Activated CD4-positive, alpha-beta T cell treated with anti-CD3 and anti-CD28 coated beads for 48 hours (primary cell): ENCODE results near the gene HDAC4.

Experiments
- DNase-seq: peaks from one replicate; pipeline ENCODE4 v3.0.0-alpha.2; 2020

The HDAC4 gene

DNA sequence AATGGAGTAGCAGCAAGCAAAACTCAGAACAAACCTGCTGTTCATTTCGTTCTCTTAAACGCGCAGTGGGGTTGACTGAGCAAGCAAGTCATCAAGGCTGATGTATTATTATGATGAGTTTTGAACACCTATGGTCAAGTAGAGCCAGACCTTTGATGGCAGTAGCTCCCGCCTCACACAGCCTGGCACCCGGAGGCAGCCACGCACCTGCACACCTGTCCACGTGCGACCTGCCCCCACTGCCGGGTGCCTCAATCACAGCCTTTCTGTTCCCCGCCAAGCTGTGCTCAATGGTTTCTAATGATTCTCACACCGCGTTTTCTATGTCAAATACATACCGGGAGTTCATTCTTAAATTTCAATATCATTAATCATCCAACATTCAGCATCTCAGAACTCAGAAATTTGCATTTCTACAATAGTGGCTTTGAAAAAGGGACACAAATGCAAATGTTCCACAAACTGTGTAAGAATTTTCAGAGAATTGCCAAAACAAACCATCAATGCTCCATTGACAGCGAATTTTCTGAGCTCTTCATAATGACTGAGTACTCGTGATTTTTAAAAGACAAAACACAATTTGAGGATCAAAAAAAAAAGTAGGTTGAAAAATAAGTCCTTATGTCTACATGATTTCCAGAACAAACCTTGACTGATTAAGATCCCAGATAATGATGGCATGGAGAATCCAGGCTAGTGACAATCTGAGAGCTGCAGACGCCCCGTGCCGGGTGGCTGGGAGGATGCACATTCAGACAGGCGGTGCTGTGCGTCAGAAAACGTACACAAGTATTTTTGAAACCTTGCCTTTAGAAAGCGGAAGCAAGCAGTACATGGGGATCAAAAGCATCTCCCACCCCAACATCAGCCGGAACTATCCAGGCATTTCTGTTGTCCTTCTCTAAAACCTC, 56.6 kb downstream of the HDAC4 start:
- no peak for DNase-seq

DNA sequence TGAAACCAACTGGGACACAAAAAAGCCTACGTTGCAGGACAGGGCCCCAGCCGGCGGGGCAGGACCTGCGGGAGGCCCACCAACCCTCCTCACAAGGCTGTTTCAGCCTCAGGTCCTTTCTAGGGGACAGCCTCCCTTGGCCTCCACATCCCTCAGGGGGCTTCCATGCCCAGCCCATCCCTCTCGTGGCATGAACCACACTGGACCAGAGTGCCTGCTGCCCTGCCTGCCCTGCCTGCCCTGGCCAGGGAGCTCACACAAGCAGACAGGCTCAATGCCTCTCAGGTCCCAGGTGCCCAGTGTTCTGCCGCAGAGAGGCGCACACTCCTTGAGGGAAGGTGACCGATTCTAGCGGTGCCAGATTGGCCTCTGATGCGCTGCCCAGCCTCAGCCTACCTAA, 57.4 kb downstream of the HDAC4 start:
- no peak for DNase-seq

DNA sequence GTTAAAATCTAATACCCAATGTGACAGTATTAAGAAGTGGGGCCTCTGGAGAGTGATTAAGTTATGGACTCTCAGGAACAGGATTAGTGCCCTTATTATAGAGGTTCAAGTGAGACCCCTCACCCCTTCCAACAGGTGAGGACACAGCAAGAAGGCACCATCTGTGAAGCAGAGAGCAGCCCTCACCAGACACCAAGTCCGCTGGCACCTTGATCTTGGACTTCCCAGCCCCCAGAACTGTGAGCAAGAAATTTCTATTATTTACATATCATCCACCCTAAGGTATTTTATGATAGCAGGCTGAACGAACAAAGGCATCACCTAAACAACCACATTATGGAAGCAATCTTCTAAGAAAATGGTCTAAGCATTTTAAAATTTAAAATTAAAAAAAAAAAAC, 59.0 kb downstream of the HDAC4 start:
- no peak for DNase-seq

DNA sequence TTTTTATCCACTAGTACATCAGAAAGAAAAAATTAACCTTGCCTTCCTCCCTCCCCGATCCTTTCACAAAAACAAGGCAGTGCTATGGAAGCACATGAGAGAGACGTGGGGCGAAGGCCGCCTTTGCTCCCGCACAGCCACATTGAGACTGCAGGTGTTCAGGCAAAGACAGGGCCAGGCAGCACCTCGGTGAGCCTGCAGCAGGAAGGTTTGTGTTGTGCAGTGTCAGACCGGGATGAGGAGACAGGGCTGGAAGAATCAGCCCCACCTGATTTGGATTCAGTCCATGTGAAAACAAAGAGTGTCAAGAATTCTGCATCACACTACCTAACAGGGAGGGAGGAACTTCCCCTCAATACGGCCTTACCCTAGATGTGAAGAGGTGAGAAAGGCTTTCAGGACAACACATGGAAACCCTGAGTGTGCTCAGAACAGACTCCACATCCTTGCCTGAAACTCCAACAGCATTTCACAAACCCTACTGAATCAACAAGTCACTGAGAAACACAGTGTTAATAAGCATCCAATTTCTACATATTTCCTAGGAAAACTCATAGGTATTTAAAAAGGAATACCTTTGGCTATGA, 59.6 kb downstream of the HDAC4 start:
- DNase-seq: no peak

DNA sequence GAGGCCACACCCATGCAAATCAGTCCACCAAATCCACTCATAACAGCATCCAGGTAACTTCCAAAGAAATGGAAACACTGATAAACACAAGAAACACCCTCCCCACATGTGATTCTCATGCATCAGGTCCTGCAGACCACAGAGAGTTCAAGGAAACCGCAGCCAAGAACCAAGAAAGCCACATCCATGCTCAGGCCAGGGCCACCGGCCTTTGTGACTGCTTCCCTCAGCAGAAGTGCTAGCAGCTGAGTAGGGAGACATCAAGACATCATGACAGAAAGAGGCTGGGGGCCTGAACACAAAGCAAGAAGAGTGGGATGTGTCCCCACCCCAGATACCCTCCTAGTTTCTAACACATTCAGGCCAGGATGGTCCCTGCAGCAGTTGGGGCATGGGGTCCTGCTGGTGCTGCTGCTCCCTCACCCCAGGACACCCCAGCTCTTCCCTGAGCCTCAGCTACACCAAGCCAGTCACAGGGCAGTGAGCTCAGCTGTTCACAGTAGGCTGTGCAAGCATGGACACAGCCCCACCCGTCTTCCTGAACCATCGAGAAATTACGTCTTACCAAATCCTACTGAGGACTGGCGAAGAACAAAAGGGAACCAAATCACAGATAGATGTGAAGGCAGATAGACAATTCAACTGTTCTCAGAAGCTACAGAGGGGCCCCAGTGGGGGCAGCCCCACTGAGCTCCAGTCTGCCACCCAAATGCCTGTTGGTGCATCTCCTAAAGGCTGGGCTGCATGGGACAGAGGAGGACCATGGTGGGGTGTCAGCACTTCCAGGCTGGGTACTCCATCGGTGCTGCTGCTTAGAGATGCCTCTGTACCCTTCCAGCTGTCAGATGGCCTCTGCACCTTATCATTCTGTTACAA, 60.9 kb downstream of the HDAC4 start:
- peak; percentile 64 for DNase-seq

DNA sequence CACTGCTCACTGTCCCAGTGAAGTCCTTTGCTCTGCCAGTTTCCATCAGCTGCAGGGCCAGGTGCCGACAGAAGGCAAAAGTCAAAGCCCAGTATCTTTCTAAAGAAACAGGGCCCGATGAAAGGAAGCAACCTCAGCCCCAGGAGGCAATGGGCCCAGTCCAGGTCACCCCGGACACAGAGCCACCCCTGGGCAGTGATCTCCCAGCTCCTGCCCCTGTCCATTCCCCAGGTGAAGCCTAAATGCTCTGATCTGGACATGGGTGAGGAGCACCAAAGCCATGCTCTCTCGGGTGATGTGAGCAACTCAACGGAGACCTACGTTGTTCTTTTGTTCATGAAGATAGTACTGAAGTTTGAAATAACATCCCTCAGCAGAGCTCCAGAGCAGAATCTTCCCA, 61.6 kb downstream of the HDAC4 start:
- DNase-seq: no peak

DNA sequence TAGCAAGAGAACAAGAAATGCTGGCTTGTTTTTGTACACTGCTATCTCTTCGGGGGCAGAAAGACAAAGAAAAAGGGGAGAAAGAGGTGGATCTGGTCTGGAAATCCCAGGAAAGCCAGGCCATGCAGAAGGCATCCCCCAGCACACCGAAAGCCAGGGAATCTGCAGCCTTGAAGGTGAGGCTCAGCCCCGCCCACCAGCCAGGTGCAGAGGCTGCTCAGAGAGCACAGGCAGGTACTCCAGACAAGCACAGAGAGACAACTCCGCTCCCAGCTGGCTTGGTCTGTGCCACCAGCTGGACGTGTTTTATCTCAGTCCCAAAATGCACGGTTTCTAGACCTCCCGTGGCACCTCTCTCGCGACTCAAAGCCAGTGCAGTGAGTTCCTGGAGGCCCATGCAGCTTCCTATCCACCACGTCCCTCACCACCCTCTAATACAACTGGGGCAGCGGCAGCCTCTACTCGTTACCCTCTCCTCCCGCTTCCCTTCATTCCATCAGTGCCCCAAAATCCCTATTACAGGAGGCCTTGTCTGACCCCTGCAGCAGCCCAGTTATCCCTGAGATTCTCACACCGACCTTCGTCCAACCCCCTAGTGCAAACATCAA, 62.8 kb downstream of the HDAC4 start:
- DNase-seq: no peak

DNA sequence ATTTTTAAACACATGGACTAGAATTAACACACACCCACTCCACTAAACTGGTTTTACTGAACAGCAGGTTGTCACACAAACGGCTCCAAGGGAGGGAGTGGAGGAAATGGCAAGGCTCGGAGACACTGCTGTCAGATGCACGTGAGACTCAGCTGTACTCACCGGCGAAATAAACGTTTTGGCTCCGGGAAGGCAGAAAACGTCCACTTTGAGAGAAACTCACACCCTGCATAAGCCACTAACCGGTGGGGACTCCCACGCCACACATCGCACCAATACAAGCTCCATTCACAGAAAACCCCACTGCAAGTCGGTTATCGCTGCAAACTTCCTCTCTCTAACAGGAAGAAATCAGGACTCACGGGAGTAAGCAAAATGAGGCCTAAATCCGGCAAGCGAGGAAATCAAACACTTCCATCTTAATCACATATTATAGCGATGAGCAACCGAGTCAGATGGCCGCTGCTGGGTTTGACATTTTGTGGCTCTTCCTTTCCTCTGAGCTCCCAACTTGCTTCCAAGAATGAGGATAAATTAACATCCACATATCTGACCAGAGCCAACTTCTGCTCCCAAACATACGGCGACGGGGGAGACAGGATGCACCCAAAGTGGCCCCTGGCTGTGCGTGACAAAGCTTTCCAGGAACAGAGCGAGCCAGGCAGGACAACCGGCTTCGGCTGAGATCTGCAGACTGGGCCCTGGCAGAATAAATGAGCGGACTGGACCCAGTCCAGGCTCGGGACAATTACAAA, 63.5 kb downstream of the HDAC4 start:
- DNase-seq: no peak

DNA sequence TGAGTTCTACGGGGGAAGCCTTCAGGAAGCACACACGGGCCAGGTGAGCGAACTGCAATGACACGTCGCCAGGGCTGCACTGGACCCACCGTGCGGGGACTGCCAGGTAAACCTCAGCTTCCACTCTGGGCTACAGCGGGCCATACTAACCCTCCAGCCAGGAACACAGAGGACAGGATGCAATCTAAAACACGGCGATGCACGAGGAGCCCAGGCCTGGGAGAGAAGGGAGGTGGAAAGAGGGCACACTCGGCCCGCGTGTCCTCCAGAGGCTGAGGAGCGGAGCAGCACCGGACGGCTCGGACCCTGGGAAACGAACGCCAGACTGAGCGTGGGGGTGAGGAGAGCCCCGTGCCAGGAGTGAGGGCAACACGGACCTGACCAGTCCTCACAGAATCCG, 69.3 kb downstream of the HDAC4 start:
- DNase-seq: no peak

DNA sequence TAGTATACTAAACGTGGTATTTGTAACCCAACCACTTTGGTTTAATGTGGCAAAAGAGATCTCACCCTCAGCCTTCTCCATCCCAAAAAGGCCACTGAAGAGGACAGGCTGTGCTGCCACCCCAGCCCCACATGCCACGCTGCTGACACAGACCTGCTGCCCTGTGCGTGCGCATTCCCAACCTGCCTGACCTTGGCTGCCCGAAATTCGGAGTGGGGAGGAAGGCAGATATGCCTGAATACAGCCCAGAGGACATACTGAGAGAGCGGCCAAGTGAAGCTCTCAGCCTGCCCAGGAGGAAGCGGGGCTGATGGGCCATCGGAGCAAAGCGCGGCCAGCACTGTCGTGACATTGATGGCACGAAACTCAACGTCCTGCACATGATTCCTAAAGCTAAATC, 70.0 kb downstream of the HDAC4 start:
- no peak for DNase-seq

DNA sequence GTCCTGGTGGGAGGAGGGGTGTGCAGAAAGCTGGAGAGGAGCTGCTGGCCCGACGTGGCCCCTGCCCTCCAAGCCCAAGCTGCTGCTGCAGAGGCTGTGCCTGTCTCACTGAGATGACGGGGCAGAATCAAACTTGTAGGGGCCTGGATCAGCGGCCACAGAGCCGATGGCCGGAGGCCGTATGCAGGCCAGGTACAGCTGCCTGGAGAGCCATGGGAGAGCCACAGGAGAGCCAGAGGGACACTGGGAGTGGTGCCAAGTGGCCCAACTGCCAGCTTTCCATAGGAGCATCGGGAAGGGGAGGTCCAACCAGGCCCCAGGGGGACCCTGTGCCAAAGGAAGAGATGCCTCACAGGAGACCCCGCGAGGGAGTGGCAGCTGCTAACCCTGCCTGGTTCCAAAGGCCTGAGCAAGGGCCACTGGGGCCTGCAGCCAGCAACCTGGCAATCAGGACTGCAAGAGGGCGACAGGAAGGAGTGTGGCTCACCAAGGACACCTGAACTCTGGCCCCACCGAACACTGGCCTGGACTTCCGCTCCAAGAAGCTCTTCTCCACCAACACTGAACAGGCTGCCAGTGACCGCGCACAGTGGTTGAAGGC, 70.7 kb downstream of the HDAC4 start:
- no peak for DNase-seq

DNA sequence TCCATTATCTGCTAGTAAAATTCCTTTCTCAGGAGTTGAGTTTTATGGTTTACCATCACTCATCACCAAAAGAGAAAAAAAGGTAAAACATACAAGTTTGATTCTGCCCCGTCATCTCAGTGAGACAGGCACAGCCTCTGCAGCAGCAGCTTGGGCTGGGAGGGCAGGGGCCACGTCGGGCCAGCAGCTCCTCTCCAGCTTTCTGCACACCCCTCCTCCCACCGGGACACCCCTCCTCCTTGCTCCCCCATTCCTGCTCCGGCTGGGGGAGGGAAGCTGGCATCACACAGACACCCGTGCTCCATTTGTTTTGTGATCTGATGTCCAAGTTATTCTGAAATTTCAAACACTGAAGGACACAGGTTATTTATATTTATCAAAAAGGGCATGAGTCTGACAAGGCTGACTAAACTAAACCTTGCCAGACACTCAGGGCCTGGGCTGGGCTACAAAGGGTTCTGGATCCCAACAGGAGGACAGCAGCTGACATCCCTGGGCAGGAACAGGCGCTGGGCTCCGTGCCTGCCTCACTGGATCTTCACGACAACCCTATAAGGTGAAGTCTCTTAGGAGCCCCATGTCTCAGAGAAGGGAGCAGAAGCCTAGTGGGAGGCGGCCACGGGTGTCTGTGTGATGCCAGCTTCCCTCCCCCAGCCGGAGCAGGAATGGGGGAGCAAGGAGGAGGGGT, 71.4 kb downstream of the HDAC4 start:
- DNase-seq: no peak

DNA sequence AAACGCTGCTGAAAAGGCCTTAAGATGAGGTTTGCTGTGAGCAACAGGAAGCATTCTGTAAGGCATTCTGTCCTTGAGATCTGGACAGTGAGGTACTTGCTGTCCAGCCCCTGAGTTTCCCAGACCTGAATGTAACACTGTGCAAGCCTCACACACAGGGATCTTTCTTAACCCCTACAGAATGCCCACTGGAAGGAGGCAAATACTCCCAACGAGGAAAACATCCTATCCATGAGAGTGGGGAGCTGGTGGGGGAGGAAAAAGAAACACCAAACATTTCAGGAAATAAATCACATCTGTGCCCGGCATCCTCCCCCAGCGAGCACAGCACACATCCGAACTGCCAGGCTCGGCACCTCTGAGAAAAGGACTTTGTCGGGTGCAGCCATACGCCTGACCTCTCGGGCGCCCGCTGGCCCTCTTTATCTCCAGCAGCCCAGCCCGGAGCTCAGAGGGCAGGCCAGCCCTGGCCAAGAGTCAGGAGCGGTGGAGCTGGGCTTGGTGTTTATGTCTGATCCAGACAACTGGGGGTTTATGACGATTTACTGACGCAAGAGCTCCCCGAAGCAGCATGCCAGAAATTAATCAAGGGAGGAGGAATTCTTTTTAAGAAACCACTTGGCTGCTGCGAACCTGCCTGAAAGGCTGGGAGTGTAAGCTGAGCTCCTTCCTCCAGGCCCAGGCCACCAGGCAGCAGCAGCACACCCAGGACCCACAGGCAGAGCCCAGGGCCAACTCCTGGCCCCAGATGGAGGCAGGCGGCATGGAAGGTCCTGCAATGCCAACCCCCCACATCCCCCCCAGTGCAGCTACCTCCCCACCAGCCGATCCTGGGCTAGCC, 72.2 kb downstream of the HDAC4 start:
- DNase-seq: no peak

DNA sequence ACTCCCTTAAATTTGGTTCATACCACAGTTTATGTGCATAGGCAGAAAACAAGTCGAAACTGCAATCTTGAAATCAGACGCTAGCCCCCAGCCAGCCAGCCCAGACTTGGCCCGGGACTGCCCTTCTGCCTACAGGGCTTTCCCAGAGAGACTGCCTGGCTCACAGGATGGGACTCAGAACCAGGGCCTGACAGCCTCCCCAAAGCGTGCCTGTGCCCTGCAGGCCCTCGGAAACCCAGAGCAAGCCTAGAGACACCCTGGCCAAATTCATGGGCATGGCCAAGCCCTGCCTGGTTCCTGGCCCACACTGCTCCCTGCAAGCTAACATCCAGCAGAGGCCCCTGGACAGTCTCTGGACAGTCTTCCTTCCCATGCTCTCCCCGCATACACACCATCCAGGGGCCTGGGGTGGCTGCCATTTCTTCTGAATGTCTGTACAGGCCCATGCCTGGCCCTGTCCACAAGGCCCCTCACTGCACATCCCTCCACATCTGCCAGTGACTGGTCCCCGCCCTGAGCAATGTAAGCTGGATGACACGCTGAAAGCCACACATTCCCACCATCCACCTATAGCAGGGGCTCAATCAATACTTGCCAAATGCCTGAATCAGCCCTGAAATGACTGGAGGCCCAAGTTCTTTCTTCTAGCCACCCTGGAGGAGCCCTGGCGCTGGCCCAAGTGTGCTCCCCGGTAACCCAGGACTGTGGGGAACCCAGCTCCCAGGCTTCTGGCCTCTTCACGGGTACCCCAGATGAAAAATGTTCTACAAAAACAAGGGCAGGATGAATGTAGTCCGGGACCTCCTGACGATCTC, 73.1 kb downstream of the HDAC4 start:
- DNase-seq: peak; percentile 21

DNA sequence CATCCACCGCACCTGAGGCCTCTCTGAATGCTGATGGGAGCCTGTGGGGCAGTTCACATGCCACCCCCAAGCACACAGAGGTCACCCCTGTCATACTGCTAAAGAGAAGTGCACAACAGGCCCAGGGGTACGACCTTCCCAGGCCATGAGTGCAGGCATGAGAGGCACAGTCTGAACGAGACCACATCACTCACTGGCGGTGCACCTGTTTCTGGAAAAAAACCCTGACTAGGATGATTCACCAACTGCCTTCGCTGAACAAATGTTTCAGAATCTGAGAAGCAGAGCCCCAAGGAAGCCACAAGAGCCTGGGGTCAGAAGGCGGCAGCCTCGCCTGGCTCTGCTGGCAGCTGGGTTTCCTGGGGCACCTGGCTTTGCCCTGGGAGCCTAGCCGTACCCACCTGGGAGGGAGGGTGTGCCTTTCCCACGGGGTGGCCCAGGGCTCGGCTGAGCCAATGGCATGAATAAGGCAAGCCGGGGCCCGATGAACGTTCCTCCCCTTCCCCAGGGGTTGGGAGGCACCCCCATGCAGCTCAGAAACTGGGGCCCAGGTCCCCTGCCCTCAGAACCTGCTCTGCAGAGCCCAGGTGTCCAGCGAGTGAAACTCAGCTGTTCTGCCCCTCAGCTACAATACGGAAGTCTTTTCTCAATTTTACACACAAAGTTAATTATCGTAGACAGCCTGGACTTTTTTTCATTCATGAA, 73.8 kb downstream of the HDAC4 start:
- peak; percentile 83 for DNase-seq

DNA sequence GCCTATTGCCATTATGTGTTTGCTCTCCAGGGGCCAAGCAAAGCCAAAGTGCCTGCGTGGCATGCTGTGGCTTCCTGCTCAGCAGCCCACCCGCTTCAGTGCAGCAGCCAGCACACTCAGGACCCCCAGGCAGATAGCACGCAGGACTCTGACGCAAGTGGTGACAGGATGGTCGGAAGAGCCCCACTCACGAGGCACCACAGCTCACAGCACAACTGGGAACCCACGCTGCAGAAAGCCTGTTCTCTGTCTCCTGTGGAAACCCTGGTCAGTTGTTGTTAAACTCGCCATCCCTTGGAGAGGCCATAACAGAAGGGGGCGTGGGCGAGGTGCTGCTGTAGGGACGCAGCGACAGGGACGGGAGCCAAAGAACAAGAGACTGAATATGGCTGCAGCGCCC, 76.4 kb downstream of the HDAC4 start:
- no peak for DNase-seq

DNA sequence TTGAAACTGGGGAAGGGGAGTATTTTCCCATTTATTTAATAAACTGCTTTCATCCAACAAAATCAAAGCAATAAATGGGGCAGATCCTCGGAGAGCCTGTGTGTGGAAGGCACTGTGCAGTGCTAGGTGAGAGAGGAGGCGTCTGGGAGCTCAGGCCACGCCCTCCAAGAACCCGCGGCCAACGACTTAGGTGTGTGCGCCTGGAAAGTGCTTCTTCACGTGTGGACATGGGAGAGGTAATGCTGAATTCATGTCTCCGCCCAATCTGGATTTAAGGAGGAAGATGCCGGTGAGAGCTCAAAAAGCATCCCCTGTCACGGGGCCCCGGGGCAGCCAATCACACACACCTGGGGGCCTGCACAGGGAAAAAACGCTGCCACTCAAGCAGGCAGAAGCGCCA, 77.4 kb downstream of the HDAC4 start:
- DNase-seq: no peak

DNA sequence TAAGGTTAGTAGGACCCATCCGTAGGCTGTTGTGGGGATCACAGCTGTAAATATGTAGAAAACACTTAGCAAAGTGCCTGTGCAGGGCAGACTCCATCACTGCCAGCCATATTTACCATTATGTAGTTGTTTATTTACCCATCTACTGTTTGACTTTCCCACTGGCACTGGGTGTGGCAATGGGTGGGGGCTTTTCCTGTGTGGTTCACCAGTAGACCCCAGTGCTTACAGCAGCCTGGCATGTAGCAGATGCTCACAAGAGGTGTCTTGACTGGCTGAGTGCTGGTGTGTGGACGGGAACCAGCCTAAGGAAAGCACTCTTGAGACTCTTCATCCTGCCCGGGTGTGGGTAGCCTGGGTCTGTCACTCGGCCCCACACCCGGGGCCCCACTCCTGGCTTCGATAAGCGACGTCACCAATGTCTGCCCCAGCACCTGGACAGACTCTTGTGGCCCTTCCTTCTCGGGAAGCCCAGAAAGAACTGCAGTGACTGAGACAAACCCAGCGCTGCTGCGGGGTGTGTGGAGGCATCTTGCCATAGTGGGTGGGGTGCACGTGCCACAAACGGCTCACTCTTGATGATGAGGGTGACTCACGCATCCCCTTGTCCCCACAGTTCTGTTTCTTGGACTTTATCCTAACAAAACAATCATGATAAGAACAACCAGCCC, 78.3 kb downstream of the HDAC4 start:
- DNase-seq: peak; percentile 39
